Activated CD4-positive, alpha-beta T cell treated with anti-CD3 and anti-CD28 coated beads, Interleukin-2, Interleukin-6, amounts not matched to agents 100 ng/mL and 50 ng/mL, durations not matched to agents 16 hours and 8 hours (primary cell): Measurements from ENCODE around the gene SKAP1.
"Not testable (repeated sequence)": the region's sequence is repeated elsewhere in the genome, so short reads cannot be mapped to it uniquely, and the experiment has no call there.

Source experiments
- DNase-seq: peaks from one replicate; pipeline ENCODE4 v3.0.0-alpha.2; 2020

SKAP1 gene

GRCh38 chr17:48444516-48445247 lies 14.7 kb upstream of the SKAP1 start:
- DNase-seq: peak; percentile 40

DNA sequence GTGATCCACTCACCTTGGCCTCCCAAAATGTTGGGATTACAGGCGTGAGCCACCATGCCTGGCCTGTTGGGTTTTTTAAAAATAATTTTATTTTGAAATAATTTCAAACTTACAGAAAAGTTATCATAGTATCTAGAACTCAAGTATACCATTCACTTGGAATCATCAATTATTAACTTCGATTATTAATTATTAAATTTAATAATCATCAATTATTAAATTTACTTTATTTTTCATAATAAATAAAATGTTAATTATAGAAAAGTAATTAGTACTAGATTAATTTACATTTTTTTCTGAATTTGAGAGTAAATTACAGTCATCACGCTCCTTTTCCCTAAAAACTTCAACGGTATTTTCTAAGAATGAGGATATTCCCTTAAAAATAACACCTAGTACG lies 13.7 kb upstream of the SKAP1 start:
- no peak for DNase-seq

- peak; percentile 60 for DNase-seq
These were observed 12.8 kb upstream of the SKAP1 start for GRCh38 chr17:48442819-48443218.

DNA sequence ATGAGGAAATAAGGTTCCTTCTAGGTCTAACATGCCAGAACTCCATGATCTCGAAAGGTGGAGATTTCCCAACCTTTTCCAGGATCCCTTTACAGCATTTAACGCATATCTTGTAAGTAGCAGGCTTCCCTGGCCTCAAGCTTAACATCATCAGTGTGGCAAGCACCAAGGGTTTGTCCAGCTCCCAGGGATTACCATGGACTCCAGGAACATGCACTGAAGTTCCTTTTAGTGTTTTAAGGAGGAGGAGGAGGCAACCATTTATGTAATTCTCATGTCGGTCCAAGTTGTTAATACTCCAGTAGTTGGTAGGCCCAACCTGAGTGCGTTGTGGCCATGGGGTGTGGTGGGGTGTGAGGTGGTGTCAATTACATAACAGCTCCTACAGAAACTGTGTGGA lies 11.8 kb upstream of the SKAP1 start:
- no peak for DNase-seq

GRCh38 chr17:48441231-48441711 lies 11.3 kb upstream of the SKAP1 start:
- peak; percentile 82 for DNase-seq

DNA sequence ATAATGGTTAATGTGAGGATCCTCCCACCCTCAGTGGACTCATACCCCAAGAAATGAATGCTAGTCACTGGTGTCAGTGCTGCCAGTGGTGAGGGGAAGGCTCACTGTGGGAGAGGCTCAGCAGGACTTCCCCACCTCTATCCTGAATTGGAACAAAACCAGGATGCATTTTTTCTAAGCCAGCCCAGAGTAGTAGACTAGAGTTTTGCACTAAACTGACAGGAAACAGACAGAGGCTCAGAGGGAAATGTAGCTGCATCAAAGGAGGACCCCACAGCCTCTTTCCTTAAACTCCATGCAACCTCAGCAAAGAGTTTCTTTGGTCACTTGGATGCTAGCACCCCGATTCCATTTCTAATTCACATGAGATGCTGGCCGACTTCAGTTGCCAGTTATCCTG lies 10.7 kb upstream of the SKAP1 start:
- DNase-seq: no peak

DNA sequence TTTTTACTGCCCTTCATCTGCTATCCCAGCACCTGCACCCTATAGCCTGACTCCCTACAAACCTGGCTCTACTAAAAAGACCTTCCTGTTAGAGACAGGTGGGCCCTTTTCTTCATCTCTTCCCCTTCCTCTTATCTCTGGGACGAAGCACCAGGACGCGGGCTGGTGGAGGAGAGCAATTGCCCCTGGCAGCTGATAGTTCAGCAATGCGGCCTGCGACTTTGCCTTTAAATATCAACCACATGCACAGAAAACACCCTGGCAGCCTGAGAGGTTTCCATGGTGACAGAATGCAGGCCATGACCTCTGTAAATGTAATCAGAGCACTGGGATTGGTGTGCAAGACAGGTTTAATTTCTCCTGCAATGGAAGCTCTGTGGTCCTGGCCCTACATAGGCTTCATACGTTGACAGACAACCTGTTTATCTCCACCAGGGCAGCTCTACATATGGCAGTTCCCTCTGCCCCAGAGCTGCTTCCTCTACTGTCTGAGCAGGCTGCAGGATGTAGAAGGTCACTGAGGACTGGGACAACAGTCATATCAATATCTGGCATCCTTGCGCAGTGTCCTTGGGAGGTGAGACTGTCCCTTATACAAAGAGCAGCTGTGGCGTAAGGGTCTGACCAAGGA lies 10.0 kb upstream of the SKAP1 start:
- peak; percentile 54 for DNase-seq

DNA sequence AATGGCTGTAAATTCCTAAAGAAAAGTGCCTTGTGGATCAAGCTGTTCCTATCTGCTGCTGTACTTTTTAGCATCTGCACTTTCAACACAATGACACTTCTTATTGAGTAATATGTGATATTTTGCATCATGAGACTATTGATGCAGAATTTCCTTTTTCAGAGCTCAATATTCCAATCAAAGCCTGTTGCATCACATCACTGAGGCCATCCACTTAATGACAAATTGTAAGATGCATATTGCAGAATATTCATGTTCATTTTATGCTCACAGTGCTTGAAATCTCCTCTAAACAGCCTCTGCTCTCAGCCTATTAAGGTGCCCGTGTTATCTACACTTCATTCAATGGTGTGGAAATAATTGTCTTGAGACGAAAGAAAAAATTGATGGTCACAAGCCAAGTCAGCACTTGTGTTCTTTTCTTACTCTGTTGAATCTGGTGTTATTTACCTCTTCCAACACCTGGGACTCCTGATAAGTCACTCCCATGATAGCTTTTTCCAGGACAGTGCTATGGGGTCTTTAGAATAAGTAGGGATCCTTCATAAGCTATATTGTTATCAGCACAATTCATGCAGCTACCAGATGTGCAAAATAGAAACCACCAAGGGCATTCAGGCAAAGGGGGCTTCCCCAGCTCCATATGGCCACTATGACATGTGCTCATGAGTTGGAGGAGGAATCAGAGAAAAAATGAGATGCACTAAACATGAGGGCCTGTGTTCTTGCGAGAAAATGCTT lies 9.3 kb upstream of the SKAP1 start:
- DNase-seq: peak; percentile 56

- no peak for DNase-seq
These were observed 8.6 kb upstream of the SKAP1 start for GRCh38 chr17:48438516-48439061.

GRCh38 chr17:48433896-48434295 lies 3.9 kb upstream of the SKAP1 start:
- DNase-seq: no peak

- no peak for DNase-seq
These were observed 3.1 kb upstream of the SKAP1 start for GRCh38 chr17:48432820-48433775.

- peak; percentile 73 for DNase-seq
These were observed 858 bp downstream of the SKAP1 start for GRCh38 chr17:48429156-48429555.

DNA sequence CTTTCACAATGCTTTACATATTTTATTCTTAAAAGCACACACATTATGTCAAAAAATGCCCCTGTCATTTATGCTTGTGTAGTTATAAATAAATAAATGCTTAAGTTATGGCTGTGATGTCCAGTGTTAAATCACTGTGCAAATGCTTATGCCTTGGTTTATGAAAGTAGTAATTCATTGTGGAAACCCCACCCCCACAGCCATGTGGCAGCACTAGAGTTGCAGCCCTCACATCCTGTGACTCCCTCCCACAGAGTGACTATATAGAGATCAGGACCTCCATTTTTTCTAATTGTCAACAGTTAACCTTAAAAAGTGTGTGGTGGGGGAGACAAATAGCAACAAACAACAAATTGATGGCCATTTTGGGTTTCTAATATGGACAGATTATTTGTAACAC lies 2.4 kb downstream of the SKAP1 start:
- DNase-seq: peak; percentile 88

GRCh38 chr17:48426761-48427500 lies 3.1 kb downstream of the SKAP1 start:
- DNase-seq: no peak

DNA sequence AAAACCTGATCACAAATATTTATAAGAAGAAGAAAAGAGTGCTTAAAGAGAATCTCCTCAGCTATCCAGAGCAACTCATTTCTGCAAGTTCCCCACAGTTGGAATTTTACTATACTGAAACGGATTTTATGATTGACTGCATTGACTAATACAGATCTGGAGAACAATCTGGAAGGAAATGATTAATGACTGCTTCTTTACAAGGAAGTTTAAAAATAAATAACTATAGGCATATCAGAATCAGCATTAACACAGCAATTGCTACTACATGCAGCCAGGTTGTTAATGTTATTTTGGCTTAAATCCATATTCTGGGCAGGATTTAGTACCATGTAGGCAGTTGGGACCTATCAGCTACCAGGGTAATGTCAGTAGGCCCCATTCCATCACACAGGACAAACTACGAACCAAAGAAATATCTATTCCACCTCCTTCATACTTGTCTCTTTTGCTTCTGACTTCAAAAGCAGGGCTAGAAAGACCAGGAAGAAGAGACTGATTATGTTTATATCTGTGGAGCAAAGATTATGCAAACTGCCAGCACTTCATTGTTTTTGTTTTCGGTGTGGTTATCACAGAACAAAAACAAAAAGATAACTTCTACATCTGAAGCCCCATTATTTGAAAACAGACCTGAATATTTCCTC lies 3.9 kb downstream of the SKAP1 start:
- no peak for DNase-seq

GRCh38 chr17:48422060-48422459 lies 8.0 kb downstream of the SKAP1 start:
- not testable (repeated sequence) for DNase-seq

DNA sequence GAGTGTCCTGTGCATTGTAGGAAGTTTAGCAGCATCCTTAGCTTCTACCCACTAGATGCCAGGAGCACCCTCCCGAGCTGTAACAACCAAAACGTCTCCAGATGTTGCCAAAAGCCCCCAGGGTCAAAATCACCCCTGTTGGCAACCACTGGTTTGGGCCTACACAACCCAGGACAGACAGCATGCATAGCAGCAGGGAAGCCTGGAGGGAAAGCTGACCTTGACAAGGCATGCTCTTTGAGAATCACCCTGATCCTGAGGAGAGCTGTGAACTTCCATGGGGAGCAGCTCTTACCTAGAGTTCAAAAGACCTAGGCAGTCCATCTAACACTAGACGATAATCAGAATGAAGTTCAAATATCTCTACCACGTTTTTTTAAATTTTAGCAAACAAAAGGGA lies 9.2 kb downstream of the SKAP1 start:
- DNase-seq: no peak

DNA sequence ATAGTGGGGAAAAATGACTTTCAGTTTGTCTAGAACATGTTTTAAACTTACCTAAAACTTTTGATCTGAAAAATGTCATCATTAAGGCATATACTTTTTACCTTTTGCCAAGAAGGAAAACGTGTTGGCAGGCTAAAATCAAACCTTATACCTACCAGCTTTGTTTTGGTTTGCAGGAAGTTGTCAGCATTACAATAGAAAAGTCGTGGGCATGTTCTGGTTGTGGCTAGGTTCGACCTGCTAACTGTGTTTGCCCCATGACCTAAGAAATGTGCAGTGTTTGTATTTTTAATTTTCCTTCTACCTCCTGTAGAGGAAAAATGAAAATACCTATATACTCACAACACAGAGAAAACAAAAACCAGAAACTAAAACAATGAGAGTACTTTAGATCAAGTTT lies 13.0 kb downstream of the SKAP1 start:
- no peak for DNase-seq

GRCh38 chr17:48413613-48414405 lies 16.2 kb downstream of the SKAP1 start:
- no peak for DNase-seq

GRCh38 chr17:48412841-48413240 lies 17.2 kb downstream of the SKAP1 start:
- DNase-seq: no peak
